ENCODE data around the gene SFT2D1. TPM values are rescaled to one million over a fixed set of nuclear protein-coding genes. Genes with fewer than 3 reads are reported as not detected.

SFT2D1 gene
- total RNA-seq, 2 experiments from 2014 or later, result 39.0 to 42.6 TPM

DNA sequence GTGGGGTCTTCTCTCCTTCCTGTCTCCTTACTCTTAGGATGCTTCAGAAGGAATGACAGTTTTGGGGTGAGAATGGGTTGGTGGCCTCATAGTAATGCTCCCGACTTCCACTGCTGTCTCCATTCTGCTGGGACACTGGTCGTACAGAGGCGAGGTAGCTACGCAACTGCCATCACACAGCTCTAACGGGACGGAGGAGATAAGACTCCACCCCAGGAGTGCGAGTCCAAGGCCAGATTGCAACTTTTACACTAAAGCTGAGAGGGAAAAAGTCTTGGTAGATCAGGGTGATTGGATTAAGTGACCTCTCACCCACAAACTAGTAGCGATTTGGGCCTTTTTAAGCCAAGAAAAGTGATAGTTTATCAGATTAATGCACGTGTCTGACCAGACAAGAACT, 32.4 kb downstream of the SFT2D1 start:
- H3K4me3 Mint-ChIP-seq, result no peak overlapping the region
- no peaks in the 10 kb centered on the region for H3K9me3 Mint-ChIP-seq
- CTCF ChIA-PET, result interaction anchor here (0.6 to 6.8 kb wide), 10 partner anchors 9 to 99 kb away, joined by 3 to 102 read pairs (median 4); no protein-coding TSS in a partner anchor
- ATAC-seq (no peak), DNase-seq (no peak)
- H3K36me3 Mint-ChIP-seq (ENCODE audit: low read depth), result no peaks in the 10 kb centered on the region
- H3K27me3 Mint-ChIP-seq, result peaks cover 28% of the 10 kb centered on the region
- intact Hi-C loops (cut with micrococcal nuclease), result loop anchor here (5.0 kb wide), 1 partner anchor 72 kb away; the partner anchor contains the start of gene MPC1
- H3K4me1 Mint-ChIP-seq (ENCODE audit: low read depth), result no peaks in the 10 kb centered on the region
- H3K27ac Mint-ChIP-seq, result no peak overlapping the region
- POLR2A ChIA-PET, result interaction anchor here (1.1 kb wide), 1 partner anchor 17 kb away, joined by 3 read pairs; no protein-coding TSS in a partner anchor
- TF ChIP-seq, protein P1, sequence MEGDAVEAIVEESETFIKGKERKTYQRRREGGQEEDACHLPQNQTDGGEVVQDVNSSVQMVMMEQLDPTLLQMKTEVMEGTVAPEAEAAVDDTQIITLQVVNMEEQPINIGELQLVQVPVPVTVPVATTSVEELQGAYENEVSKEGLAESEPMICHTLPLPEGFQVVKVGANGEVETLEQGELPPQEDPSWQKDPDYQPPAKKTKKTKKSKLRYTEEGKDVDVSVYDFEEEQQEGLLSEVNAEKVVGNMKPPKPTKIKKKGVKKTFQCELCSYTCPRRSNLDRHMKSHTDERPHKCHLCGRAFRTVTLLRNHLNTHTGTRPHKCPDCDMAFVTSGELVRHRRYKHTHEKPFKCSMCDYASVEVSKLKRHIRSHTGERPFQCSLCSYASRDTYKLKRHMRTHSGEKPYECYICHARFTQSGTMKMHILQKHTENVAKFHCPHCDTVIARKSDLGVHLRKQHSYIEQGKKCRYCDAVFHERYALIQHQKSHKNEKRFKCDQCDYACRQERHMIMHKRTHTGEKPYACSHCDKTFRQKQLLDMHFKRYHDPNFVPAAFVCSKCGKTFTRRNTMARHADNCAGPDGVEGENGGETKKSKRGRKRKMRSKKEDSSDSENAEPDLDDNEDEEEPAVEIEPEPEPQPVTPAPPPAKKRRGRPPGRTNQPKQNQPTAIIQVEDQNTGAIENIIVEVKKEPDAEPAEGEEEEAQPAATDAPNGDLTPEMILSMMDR (IDR thresholded peaks at IDR 0.05), result no peak

DNA sequence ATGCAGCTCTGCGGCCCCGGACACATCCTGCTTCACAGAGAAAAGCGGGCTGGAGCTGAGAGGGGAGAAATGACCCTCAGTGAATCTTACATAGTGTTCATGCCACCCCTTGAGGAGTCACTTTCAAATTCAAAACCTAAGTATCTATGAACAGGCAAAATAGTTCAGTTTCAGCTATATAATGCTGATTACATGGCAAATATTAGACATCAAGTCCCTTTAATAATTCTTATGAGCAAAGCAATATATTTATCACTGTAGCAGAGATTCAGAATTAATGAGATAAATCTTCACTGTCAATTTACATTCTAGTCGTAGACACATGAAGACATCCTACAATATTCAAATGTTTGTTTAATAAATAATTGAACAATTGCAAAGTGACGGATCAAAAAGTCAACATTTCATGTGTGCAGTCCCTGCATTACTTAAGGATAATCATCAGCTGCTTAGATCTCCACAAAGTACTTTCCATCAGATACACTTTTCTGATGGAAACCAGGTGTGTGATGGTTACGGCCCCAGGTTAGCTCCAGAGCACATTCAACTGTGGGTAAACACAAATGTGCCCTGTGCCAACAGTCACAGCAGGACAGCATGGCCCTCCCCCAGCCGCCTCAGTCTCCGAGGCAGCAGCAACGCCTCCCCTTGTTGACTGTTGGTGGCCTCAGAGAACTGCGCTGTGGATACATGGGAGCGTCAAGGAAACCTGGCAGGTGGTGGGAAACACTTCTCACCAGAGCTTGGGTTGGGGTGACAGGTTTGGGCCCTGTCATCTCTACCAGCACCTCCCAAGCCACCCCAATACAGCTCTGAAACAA, 33.4 kb downstream of the SFT2D1 start:
- Mint-ChIP-seq H3K4me1 (ENCODE audit: low read depth) (no peaks in the 10 kb centered on the region), H3K9me3 (no peaks in the 10 kb centered on the region), H3K36me3 (ENCODE audit: low read depth) (no peaks in the 10 kb centered on the region), H3K27me3 (peaks cover 32% of the 10 kb centered on the region), H3K27ac (no peak overlapping the region), H3K4me3 (peak overlapping the region; percentile 50)
- DNase-seq (no peak), ATAC-seq (no peak)
- ChIA-PET POLR2A (interaction anchor here (1.1 kb wide), 1 partner anchor 18 kb away, joined by 3 read pairs; no protein-coding TSS in a partner anchor), CTCF (interaction anchor here (0.8 to 6.8 kb wide), 5 partner anchors 11 to 91 kb away, joined by 3 to 102 read pairs (median 5); no protein-coding TSS in a partner anchor)
- intact Hi-C loops (cut with micrococcal nuclease), result no loop called here
- TF ChIP-seq, protein P1 (IDR thresholded peaks at IDR 0.05), result no peak

DNA sequence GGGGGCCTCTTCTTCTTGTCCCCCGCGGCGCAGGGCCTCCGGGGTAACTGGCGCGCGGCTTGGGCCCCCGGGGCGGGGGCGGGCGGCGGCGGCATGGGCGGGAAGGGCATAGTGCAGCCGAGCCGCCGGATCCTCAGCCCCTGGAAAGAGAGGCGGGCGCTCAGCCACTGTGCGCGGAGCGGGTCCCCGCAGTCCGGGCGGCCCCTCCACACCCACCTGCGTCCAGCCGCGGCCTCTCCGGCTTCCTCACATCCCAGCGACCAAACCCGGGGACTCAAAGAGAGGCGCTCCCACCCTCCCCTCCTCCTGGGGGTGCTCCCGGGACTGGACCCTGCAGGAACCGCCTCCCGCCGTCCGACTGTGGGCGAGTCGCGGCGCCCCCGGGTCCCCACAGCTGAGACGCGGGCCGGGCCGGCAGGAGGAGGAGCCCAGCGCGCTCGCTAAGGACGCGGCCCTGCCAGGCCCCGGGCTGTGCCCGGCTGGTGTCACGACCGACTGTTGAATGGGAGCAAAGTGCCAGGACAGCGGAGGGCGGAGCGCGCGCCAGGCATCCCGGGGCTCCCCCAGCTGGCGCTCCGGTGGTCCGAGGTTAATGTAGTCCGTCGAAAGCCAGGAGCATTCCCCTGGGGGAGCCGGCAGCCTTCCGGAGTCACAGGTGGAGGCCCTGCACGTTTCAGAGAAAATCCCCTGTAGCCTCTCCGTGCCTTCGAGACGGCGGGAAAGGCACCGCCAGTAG, 34.1 kb downstream of the SFT2D1 start, which contains the start of gene PRR18:
TSS of gene PRR18 (minus strand) at position 360 of the 736 bp plus-strand sequence. CDS start at position 110, 250 bp downstream.
- H3K9me3 Mint-ChIP-seq, result no peaks in the 10 kb centered on the region
- intact Hi-C loops (cut with micrococcal nuclease), result no loop called here
- H3K27ac Mint-ChIP-seq, result no peak within 1 kb of the TSS
- ATAC-seq (peak; percentile 60), DNase-seq (peak; percentile 33)
- H3K4me1 Mint-ChIP-seq (ENCODE audit: low read depth), result no peaks in the 10 kb centered on the region
- H3K36me3 Mint-ChIP-seq (ENCODE audit: low read depth), result no peaks in the 10 kb centered on the region
- H3K27me3 Mint-ChIP-seq, result peaks cover 33% of the 10 kb centered on the region
- TF ChIP-seq, protein P1 (IDR thresholded peaks at IDR 0.05), result no peak
- POLR2A ChIA-PET, result no interaction called here
- H3K4me3 Mint-ChIP-seq, result peak within 1 kb of the TSS; percentile 50
- CTCF ChIA-PET, result interaction anchor here (0.8 to 6.8 kb wide), 5 partner anchors 12 to 92 kb away, joined by 3 to 102 read pairs (median 5); no protein-coding TSS in a partner anchor

GRCh38 chr6:166307082-166308032, 35.0 kb downstream of the SFT2D1 start:
- TF ChIP-seq, protein P1 (IDR thresholded peaks at IDR 0.05), result no peak
- Mint-ChIP-seq H3K27ac (no peak overlapping the region), H3K4me3 (peak overlapping the region; percentile 31), H3K4me1 (ENCODE audit: low read depth) (no peaks in the 10 kb centered on the region), H3K9me3 (no peaks in the 10 kb centered on the region), H3K27me3 (peaks cover 38% of the 10 kb centered on the region), H3K36me3 (ENCODE audit: low read depth) (no peaks in the 10 kb centered on the region)
- DNase-seq, result no peak
- peak; percentile 61 for ATAC-seq
- intact Hi-C loops (cut with micrococcal nuclease), result no loop called here
- ChIA-PET POLR2A (no interaction called here), CTCF (interaction anchor here (0.9 to 2.5 kb wide), 3 partner anchors 13 to 92 kb away, joined by 3 to 10 read pairs (median 5); no protein-coding TSS in a partner anchor)
